Measurements from ENCODE around the gene CEP20. TPM values are rescaled to one million over a fixed set of nuclear protein-coding genes. Genes with fewer than 3 reads are reported as not detected.

CEP20 gene
- total RNA-seq, 1 experiment from 2014 or later: 94.3 TPM

GRCh38 chr16:15897834-15898254 is 9.4 kb upstream of the CEP20 start:
- no peaks in the 10 kb centered on the region for H3K36me3 ChIP-seq (ENCODE audit: control insufficient read depth, insufficient read depth, low read length)
- intact Hi-C loops (cut with micrococcal nuclease; ENCODE audit: unreplicated experiment) (no loop called here), in situ Hi-C loops (cut with HindIII; ENCODE audit: low pct_unique_long_range_greater_than_20kb, low sequenced_read_pairs) (loop anchor here (10.0 kb wide), 1 partner anchor 137 kb away; no protein-coding TSS in a partner anchor)
- ATAC-seq (no peak), DNase-seq (ENCODE audit: low read depth, low spot score) (no peak)
- BruUV-seq (replicated peaks): no TSS peak
- H3K9me3 ChIP-seq (ENCODE audit: control insufficient read depth, insufficient read depth, low read depth, low read length): no peaks in the 10 kb centered on the region
- H3K4me1 ChIP-seq (ENCODE audit: control insufficient read depth, insufficient read depth, low read length): peaks cover 29% of the 10 kb centered on the region
- TF ChIP-seq SIN3A (IDR thresholded peaks at IDR 0.05; ENCODE audit: borderline replicate concordance, insufficient read depth, low read depth, low read length) (no peak), REST (IDR thresholded peaks at IDR 0.05; ENCODE audit: insufficient read depth in 1 of 2, low read depth in 2 of 2, low read length in 1 of 2) (no peak), POLR2AphosphoS5 (IDR thresholded peaks at IDR 0.05; ENCODE audit: low read depth, low read length) (no peak), CTCF (IDR thresholded peaks at IDR 0.05) (no peak), TCF7L2 (IDR thresholded peaks at IDR 0.05; ENCODE audit: low read depth, low read length) (no peak)
- ChIA-PET POLR2A (no interaction called here), CTCF (interaction anchor here (0.5 kb wide), 1 partner anchor 174 kb away, joined by 3 read pairs; no protein-coding TSS in a partner anchor)
- H3K27me3 ChIP-seq (ENCODE audit: control insufficient read depth, insufficient read depth, low read length): no peaks in the 10 kb centered on the region
- peak overlapping the region; percentile 51 for H3K27ac ChIP-seq (ENCODE audit: low read length)
- no peak overlapping the region for H3K4me3 ChIP-seq (ENCODE audit: low read depth in 2 of 2, low read length in 2 of 2)

- ATAC-seq (no peak), DNase-seq (ENCODE audit: low read depth, low spot score) (no peak)
- Histone ChIP-seq H3K4me3 (ENCODE audit: low read depth in 2 of 2, low read length in 2 of 2) (no peak overlapping the region), H3K4me1 (ENCODE audit: control insufficient read depth, insufficient read depth, low read length) (peaks cover 29% of the 10 kb centered on the region), H3K27me3 (ENCODE audit: control insufficient read depth, insufficient read depth, low read length) (no peaks in the 10 kb centered on the region), H3K36me3 (ENCODE audit: control insufficient read depth, insufficient read depth, low read length) (no peaks in the 10 kb centered on the region), H3K27ac (ENCODE audit: low read length) (peak overlapping the region; percentile 51), H3K9me3 (ENCODE audit: control insufficient read depth, insufficient read depth, low read depth, low read length) (no peaks in the 10 kb centered on the region)
- CTCF ChIA-PET: no interaction called here
- in situ Hi-C loops (cut with HindIII; ENCODE audit: low pct_unique_long_range_greater_than_20kb, low sequenced_read_pairs): loop anchor here (10.0 kb wide), 1 partner anchor 138 kb away; no protein-coding TSS in a partner anchor
- intact Hi-C loops (cut with micrococcal nuclease; ENCODE audit: unreplicated experiment): no loop called here
- POLR2A ChIA-PET: no interaction called here
- no TSS peak for BruUV-seq (replicated peaks)
- TF ChIP-seq TCF7L2 (IDR thresholded peaks at IDR 0.05; ENCODE audit: low read depth, low read length) (no peak), REST (IDR thresholded peaks at IDR 0.05; ENCODE audit: insufficient read depth in 1 of 2, low read depth in 2 of 2, low read length in 1 of 2) (no peak)
These were observed 8.8 kb upstream of the CEP20 start for GRCh38 chr16:15897121-15897780.
